RWPE2 (cell line): Measurements from ENCODE around the gene RAB11FIP3.

Source experiments
- ATAC-seq: fragments of 200-7000 bp; cut with Tn5 transposase; 3 replicates; pipeline ENCODE4 v1.9.1; 2021; ENCODE audit warnings: low read depth
- DNase-seq: peaks from one replicate; pipeline ENCODE4 v3.0.0-alpha.2; 2020; ENCODE audit warnings: low spot score
- H3K27ac ChIP-seq: fragments of 450-650 bp; 2 replicates; pipeline ENCODE4 v1.5.1; 2017; ENCODE audit warnings: mild to moderate bottlenecking; ENCODE audit not compliant: poor library complexity, severe bottlenecking
- H3K27me3 ChIP-seq: fragments of 250-450 bp; sonication (Bioruptor Pico); 2 replicates; pipeline ENCODE4 v1.5.1; 2021; ENCODE audit warnings: mild to moderate bottlenecking, moderate library complexity; ENCODE audit not compliant: insufficient read depth, poor library complexity, severe bottlenecking
- H3K36me3 ChIP-seq: fragments of 250-450 bp; sonication (Bioruptor Pico); 2 replicates; pipeline ENCODE4 v1.5.1; 2020; ENCODE audit warnings: low read depth, mild to moderate bottlenecking, moderate library complexity
- H3K4me1 ChIP-seq: fragments of 250-450 bp; sonication (Bioruptor Pico); 2 replicates; pipeline ENCODE4 v1.5.1; 2021; ENCODE audit warnings: mild to moderate bottlenecking, moderate library complexity; ENCODE audit not compliant: insufficient read depth, poor library complexity, severe bottlenecking
- H3K4me3 ChIP-seq: fragments of 250-450 bp; sonication (Bioruptor Pico); 2 replicates; pipeline ENCODE4 v1.5.1; 2021; ENCODE audit warnings: mild to moderate bottlenecking, moderate library complexity; ENCODE audit not compliant: severe bottlenecking
- H3K9me3 ChIP-seq: fragments of 250-450 bp; sonication (Bioruptor Pico); 2 replicates; pipeline ENCODE4 v1.5.1; 2021; ENCODE audit warnings: mild to moderate bottlenecking, moderate library complexity; ENCODE audit not compliant: severe bottlenecking
- TF ChIP-seq, protein P1 (sequence below): fragments of 450-650 bp; IDR thresholded peaks from one replicate; pipeline ENCODE4 v1.5.1; 2017; ENCODE audit warnings: mild to moderate bottlenecking, moderate library complexity; ENCODE audit not compliant: poor library complexity, severe bottlenecking

RAB11FIP3 gene

DNA sequence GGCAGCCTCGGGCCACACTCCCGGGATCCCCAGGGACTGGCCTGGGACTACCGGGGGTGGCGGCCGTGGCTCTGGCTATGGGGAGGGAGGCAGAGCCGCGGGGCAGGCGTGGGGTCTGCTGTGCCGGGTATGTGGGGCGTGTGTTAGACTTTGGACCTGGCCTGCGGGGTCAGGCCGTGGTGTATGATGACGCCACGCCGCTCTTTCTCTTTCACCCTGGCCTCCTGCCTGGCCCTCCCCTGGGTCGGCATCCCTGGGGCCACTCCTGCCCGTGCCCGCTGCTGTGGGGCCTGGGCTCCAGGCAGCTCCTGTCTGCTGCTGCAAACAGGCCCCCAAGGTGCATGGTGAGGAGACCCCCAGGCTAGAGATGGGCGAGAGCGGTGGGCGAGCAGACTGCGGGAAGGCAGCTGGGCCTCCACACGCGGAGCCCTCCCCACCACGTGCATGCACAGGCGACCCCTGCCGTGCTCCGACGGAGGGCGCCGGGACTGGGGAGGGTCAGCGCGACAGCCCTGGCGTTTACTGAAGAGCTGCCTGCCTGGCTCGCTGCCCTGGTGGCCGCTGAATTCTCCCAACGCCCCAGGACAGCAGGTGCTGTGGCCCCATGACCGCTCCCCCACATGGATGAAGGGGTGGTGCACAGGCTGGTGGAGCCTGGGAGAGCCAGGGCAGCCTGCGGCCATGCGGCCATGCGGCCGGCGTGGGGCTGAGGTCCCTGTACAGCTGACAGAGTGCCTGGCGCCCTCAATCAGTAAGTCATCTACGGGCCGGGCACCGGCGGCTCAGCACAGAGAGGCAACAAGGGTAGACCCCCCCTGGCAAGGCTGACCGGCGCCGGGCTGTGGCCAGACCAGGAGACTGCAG lies 118.1 kb downstream of the RAB11FIP3 start:
- Histone ChIP-seq H3K4me1 (no peaks in the 10 kb centered on the region), H3K27ac (no peak overlapping the region), H3K9me3 (no peaks in the 10 kb centered on the region), H3K27me3 (no peaks in the 10 kb centered on the region), H3K36me3 (peaks cover 18% of the 10 kb centered on the region), H3K4me3 (no peak overlapping the region)
- TF ChIP-seq, protein P1, sequence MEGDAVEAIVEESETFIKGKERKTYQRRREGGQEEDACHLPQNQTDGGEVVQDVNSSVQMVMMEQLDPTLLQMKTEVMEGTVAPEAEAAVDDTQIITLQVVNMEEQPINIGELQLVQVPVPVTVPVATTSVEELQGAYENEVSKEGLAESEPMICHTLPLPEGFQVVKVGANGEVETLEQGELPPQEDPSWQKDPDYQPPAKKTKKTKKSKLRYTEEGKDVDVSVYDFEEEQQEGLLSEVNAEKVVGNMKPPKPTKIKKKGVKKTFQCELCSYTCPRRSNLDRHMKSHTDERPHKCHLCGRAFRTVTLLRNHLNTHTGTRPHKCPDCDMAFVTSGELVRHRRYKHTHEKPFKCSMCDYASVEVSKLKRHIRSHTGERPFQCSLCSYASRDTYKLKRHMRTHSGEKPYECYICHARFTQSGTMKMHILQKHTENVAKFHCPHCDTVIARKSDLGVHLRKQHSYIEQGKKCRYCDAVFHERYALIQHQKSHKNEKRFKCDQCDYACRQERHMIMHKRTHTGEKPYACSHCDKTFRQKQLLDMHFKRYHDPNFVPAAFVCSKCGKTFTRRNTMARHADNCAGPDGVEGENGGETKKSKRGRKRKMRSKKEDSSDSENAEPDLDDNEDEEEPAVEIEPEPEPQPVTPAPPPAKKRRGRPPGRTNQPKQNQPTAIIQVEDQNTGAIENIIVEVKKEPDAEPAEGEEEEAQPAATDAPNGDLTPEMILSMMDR: no peak
- DNase-seq (no peak), ATAC-seq (no peak)

DNA sequence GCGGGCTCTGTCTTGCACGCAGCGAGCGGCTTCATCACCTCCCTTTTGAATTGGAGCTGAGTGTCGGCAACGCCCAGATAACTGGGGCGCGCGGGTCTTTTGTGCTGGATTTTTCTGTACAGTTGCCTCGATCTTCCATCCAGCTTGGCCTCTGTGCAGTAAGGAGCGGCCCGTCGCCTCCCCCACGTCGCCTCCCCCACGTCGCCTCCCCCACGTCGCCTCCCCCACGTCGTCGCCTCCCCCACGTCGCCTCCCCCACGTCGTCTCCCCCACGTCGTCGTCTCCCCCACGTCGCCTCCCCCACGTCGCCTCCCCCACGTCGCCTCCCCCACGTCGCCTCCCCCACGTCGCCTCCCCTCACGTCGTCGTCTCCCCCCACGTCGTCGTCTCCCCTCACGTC lies 119.1 kb downstream of the RAB11FIP3 start:
- Histone ChIP-seq H3K27ac (no peak overlapping the region), H3K4me3 (no peak overlapping the region), H3K27me3 (no peaks in the 10 kb centered on the region), H3K9me3 (no peaks in the 10 kb centered on the region), H3K4me1 (no peaks in the 10 kb centered on the region), H3K36me3 (peaks cover 18% of the 10 kb centered on the region)
- TF ChIP-seq, protein P1: no peak
- DNase-seq: no peak
- no peak for ATAC-seq

DNA sequence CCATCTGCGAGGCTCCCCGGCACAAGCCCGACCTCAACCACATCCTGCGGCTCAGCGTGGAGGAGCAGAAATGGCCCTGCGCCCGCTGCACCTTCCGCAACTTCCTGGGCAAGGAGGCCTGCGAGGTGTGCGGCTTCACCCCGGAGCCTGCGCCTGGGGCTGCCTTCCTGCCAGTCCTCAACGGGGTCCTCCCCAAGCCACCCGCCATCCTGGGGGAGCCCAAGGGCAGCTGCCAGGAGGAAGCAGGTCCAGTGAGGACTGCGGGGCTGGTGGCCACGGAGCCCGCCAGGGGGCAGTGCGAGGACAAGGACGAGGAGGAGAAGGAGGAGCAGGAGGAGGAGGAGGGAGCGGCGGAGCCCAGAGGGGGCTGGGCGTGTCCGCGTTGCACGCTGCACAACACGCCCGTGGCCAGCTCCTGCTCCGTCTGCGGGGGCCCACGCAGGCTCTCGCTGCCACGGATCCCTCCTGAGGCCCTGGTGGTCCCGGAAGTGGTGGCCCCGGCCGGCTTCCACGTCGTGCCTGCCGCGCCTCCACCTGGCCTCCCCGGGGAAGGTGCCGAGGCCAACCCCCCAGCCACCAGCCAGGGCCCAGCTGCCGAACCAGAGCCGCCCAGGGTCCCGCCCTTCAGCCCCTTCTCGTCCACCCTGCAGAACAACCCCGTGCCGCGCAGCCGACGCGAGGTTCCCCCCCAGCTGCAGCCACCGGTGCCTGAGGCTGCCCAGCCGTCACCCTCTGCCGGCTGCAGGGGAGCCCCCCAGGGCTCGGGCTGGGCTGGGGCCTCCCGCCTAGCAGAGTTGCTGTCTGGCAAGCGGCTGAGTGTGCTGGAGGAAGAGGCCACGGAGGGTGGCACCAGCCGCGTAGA lies 121.7 kb downstream of the RAB11FIP3 start:
- Histone ChIP-seq H3K27me3 (no peaks in the 10 kb centered on the region), H3K9me3 (no peaks in the 10 kb centered on the region), H3K36me3 (peaks cover 9% of the 10 kb centered on the region), H3K27ac (no peak overlapping the region), H3K4me1 (no peaks in the 10 kb centered on the region), H3K4me3 (no peak overlapping the region)
- ATAC-seq (peak; percentile 58), DNase-seq (no peak)
- TF ChIP-seq, protein P1: peak; percentile 53

DNA sequence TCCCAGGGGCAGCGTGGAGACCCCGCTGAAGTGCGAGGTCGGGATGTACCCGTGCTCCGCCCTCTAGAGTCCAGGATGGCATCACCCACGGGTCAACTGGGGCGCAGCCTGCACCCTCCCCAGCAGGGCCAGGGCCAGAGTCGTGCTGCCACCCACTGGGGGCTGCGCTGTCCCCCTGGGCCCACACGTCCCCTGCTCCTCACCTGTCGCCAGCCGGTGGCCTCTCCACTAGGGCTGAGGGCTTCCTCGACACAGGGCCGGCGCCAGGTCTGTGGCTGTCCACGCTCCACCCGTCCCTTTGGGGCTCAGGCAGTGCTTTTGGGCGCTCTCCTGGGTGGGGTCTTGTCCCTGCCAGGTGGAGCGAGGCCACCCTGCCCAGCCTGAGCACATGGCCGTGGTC lies 123.1 kb downstream of the RAB11FIP3 start:
- ATAC-seq (no peak), DNase-seq (no peak)
- Histone ChIP-seq H3K36me3 (peaks cover 12% of the 10 kb centered on the region), H3K27me3 (no peaks in the 10 kb centered on the region), H3K27ac (no peak overlapping the region), H3K9me3 (no peaks in the 10 kb centered on the region), H3K4me1 (no peaks in the 10 kb centered on the region), H3K4me3 (no peak overlapping the region)
- TF ChIP-seq, protein P1: no peak
